AG04449 (cell line): ENCODE data around the gene POU2F1.
A peak's percentile ranks its signal among the peaks of the same experiment; 100 is the strongest.

Experiments
- CTCF ChIA-PET: fragments of 350-600 bp; formaldehyde crosslinking; extraction: SDS; loops from one replicate; lab custom pipeline; 2021; ENCODE audit warnings: antibody characterized with exemption; lab: Yijun Ruan, JAX
- POLR2A ChIA-PET: fragments of 400-600, 350-600 bp; formaldehyde crosslinking; extraction: SDS; loops from one replicate; lab custom pipeline; 2020; ENCODE audit warnings: antibody characterized with exemption, inconsistent platforms; lab: Yijun Ruan, JAX
- DNase-seq: peaks from one replicate; pipeline ENCODE4 v3.0.0-alpha.2; 2010; ENCODE audit warnings: low read depth, low spot score
- H3K4me3 ChIP-seq: 2 replicates; pipeline ENCODE4 v1.5.1; 2011; ENCODE audit warnings: low read depth, mild to moderate bottlenecking, control low read depth, low read length
- CTCF ChIP-seq: IDR thresholded peaks from one replicate; pipeline ENCODE4 v1.5.1; 2011; ENCODE audit warnings: mild to moderate bottlenecking, moderate library complexity, low read length, control low read depth, inconsistent platforms; ENCODE audit not compliant: insufficient read depth; ENCODE audit errors: missing control alignments

POU2F1 gene

GRCh38 chr1:167375949-167376348, 155.3 kb downstream of the POU2F1 start:
- H3K4me3 ChIP-seq = no peak overlapping the region
- no peak for DNase-seq
- CTCF ChIA-PET = interaction anchor here (1.4 to 1.6 kb wide), 3 partner anchors 9 to 309 kb away, joined by 3 to 5 read pairs (median 4); no protein-coding TSS in a partner anchor
- TF ChIP-seq CTCF = no peak
- POLR2A ChIA-PET = no interaction called here

GRCh38 chr1:167387251-167387910, 166.7 kb downstream of the POU2F1 start:
- DNase-seq = no peak
- ChIA-PET POLR2A (no interaction called here), CTCF (no interaction called here)
- TF ChIP-seq CTCF = no peak
- H3K4me3 ChIP-seq = no peak overlapping the region

- DNase-seq = no peak
- TF ChIP-seq CTCF = no peak
- POLR2A ChIA-PET = no interaction called here
- CTCF ChIA-PET = no interaction called here
- no peak overlapping the region for H3K4me3 ChIP-seq
These were observed 168.3 kb downstream of the POU2F1 start for GRCh38 chr1:167388976-167389375.

GRCh38 chr1:167392200-167392696, 171.6 kb downstream of the POU2F1 start:
- TF ChIP-seq CTCF = no peak
- no peak for DNase-seq
- no peak overlapping the region for H3K4me3 ChIP-seq
- ChIA-PET POLR2A (no interaction called here), CTCF (interaction anchor here (1.2 to 1.8 kb wide), 3 partner anchors 10 to 148 kb away, joined by 4 to 5 read pairs (median 5); no protein-coding TSS in a partner anchor)

- no peak overlapping the region for H3K4me3 ChIP-seq
- ChIA-PET CTCF (interaction anchor here (0.6 to 3.1 kb wide), 7 partner anchors 12 to 140 kb away, joined by 3 to 35 read pairs (median 8); no protein-coding TSS in a partner anchor), POLR2A (no interaction called here)
- DNase-seq = no peak
- TF ChIP-seq CTCF = no peak
These were observed 179.8 kb downstream of the POU2F1 start for GRCh38 chr1:167400359-167400953.

- no peak for DNase-seq
- peak; percentile 60 for TF ChIP-seq CTCF
- POLR2A ChIA-PET = no interaction called here
- H3K4me3 ChIP-seq = no peak overlapping the region
- CTCF ChIA-PET = interaction anchor here (0.6 to 3.1 kb wide), 14 partner anchors 8 to 342 kb away, joined by 3 to 35 read pairs (median 3); no protein-coding TSS in a partner anchor
These were observed 180.7 kb downstream of the POU2F1 start for GRCh38 chr1:167401260-167401873.
